Activated T-cell treated with anti-CD3 and anti-CD28 coated beads for 4 hours (primary cell): ENCODE measurements around the gene DLL1.

Source experiments
- DNase-seq: peaks from one replicate; pipeline ENCODE4 v3.0.0-alpha.2; 2020

Gene DLL1

DNA sequence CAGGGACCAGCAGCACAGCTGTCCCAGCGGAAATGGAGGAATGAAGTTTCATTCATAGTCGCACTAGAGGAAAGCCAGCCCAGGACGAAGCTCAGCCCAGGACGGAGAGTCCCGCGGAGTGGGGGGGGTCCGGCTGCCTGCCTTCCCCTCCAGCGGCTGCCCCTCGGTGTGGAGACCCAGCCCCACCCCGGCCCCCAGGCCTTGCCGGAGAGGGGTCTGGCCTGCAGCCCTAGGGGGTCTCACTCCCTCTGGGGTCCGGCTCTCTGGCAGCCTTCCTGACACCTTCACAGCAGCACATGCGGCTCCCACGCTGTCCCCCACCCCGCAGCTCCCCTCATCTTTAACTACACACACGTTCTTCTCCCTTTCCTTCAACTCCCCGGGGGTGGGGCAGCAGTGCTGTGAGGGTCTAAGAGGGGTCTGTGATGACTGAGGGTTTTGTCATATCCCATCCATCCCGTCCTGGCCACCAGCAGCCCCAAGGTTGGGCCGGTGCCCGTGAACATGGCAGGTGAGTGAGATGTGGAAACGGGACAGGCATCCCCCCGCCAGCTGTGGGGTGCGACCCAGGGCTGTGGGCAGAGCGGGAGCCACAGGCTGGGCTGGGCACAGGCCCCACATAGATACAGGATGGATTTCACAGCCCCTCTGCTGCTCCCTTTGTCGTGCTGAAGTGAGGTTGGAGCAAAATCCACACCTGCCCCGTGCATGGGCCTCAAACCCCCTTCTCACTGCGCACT, 41.8 kb downstream of the DLL1 start:
- DNase-seq, result no peak

GRCh38 chr6:170248111-170248805, 42.6 kb downstream of the DLL1 start:
- DNase-seq, result no peak

DNA sequence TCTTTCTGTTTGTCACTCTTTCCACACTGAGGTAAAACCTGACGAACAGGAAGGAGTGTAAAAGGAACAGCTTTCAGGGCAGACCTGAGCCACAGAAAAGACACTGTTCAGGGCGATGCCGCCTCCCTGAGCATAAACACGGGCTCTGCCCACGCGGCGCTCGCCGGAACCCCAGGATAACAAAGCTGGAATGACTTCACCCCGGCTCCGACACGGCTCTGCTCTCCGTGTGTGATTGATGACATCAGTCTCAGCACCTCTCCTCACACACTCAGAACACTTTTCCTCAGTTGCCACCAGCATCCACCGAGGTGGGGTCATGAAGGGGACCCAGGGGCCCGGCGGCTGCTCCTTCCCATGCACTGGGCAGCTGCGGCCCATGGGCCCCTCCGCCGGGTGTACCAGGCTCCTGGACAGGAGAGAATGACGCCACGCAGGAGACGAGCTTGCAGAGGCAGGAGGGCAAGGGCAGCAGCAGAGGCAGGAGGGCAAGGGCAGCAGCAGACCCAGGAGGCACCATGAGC, 43.6 kb downstream of the DLL1 start:
- no peak for DNase-seq

- no peak for DNase-seq
Measured at GRCh38 chr6:170245475-170245992, 45.3 kb downstream of the DLL1 start.

- no peak for DNase-seq
Measured at GRCh38 chr6:170244721-170245474, 46.0 kb downstream of the DLL1 start.

DNA sequence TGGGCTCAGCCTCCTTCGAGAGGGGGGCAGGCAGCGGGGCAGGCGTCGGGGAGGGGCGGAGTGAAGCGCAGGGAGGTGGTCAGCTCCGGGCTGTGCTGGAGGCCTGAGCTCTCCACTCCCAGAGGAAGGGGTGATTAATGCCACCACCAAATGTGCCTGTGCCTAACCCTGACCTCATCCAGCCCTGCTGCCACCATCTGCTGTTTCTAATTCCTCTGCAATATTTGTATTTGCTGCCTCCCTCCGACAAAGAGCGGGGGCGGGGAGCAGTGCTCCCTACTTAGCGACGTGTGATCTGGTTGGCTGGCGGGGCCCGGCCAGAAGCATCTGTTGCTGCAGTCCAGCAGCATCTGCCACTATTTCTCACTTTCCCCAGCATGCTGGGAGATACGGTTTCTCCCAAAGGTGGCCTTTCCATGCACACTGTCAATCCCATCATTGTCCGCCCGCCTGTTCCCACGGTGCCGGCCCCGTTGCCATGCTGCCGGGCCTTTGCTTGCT, 47.0 kb downstream of the DLL1 start:
- no peak for DNase-seq

DNA sequence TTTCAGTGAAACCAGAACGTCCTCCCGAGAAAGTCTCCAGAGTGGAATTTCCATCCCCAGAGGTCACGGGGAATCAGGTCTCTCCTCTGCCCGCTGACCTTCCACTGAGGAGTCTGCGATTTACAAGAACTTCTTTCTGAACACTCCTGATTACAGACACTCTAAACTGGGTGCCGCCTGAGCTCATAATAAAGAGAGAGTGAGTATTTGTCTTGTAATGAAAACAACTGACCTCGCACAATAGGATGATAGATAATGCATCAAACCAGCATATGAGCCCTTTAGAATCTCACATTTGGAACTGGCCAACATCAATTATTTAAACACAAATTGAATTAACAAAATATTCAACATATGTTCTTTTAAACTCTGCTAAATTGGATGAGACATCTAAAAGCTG, 47.5 kb downstream of the DLL1 start:
- no peak for DNase-seq

DNA sequence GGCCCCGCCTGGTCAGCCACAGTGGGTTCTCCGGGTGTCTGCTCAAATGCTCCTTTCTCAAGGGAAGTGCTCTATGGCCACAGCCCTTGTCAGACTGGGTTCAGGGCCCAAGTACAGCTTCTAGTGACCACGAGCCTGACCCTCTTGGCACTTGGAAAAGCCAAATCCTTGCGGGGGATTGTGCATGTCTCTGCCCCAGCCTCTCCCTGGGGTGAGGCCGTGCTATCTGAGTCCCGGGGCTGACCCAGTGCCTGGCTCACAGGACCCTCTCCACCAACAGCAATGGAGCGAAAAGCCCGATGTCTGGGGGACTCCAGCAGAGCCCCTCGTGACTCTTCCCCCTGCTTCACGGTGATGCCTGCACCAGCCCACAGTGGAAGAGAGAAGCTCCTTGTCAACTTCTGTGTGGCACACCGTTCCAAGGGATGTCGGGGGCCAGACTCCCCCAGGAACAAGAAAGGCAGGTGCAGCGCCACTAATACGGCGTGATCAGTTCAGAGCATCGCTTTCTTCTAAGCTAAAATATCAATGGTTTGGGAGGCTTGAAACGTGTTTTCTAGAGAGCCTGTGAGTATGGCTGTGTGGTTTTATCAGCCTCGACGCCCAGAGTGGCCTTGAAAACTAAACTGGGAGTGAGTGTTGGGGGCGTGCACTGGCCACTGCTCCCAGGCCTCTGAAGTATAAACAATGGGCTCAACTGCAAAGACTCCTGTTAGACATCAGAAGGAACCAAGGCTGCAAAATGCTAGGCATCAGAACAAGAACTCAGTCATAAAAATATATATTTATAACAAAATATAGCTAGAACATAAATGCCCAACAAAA, 51.9 kb downstream of the DLL1 start:
- DNase-seq, result no peak

- DNase-seq, result no peak
Measured at GRCh38 chr6:170237999-170238740, 52.7 kb downstream of the DLL1 start.

DNA sequence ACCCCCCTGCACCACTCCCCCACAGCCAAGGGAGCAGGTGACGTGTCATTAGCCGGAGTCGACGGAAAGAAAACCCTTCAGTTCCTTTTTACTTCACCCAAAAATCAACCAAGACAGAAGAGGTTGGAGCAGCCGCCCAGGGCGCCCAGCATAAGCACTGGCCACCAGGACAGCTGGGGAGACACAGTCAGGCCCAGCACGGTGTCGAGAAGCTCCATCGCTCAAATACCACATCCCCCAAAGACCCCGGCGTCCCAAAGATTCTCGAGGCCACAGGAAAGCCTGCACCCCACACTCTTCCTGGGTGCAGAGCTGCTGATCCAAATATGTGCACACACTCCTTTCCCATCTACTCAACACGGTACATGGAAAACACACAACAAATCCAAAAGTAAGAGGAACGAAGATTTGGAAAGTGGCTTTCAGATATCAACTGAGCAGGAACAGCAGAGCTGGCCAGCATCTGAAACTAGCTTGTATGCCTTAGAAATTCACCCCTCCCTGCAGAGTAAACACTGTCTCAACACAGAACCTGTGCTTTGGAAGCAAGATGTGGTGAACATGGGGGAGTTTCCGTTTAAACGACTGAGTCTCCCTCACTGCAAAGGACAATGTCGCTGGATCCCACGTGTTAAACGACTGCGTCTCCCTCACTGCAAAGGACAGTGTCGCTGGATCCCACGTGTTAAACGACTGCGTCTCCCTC, 54.6 kb downstream of the DLL1 start:
- DNase-seq, result no peak

- DNase-seq, result no peak
Measured at GRCh38 chr6:170235391-170236125, 55.3 kb downstream of the DLL1 start.

DNA sequence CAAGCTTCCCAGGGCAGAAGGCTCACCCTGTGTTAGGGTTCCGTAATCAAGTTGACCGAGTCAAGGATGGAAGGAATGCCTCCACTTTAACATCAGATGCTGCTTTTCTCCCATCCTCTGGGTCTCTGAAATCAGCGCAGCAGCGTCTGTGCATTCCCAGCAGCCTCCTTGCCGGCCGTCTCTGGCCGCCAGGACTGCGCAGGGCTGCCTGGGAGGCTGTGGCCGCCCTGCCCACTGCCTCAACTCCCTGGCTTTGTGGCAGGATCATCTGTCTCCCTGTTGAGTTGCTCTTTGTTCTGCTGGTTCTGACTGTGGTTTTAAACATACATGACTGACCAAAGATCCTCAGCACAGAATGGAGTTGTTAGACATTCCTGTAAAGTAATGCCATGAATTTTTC, 56.5 kb downstream of the DLL1 start:
- no peak for DNase-seq

DNA sequence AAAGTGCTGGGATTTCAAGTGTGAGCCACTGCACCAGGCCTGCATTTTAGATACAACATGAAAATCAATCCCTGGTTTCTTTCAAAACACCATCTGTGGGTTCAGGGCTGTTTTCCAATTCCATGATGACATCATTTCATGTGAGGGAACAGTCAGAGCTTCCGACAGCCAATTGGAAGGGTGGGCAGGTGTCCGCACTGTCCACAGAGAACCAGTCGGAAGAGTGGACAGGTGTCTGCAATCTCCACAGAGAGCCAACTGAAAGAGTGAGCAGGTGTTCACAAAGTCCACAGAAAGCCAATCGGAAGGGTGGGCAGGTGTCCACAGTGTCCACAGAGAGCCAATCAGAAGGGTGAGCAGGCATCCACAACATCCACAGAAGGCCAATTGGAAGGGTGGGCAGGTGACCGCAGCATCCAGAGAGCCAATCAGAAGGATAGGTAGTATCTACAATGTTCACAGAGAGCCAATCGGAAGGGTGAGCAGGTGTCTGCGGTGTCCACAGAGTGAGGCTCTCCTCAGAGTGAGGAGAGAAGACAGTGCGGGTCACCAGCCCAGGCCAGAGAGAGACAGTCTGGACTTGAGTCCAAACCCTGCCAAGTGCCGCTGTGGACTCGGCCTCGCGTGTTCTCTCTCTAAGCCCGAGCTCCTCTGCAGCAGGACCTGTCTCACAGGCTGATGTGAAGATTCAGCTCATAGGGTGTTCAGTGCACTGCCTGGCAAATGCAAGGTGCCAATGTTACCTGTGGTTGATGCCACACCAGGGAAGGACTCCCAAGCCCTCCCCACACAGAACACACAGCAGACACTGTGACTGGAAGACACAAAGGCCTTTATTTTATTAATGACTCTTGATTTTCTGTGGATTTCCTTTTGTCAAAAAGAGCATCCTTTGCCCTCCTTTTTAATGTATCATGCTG, 57.3 kb downstream of the DLL1 start:
- DNase-seq, result no peak
